HG03045 (cell line): ENCODE data around the gene SLC4A1AP.

Experiments
- ATAC-seq: cut with Tn5 transposase; IDR thresholded peaks from one replicate; pipeline ENCODE4 v1.9.1; 2021; ENCODE audit warnings: mild to moderate bottlenecking, moderate library complexity; ENCODE audit not compliant: unreplicated experiment

Gene SLC4A1AP

DNA sequence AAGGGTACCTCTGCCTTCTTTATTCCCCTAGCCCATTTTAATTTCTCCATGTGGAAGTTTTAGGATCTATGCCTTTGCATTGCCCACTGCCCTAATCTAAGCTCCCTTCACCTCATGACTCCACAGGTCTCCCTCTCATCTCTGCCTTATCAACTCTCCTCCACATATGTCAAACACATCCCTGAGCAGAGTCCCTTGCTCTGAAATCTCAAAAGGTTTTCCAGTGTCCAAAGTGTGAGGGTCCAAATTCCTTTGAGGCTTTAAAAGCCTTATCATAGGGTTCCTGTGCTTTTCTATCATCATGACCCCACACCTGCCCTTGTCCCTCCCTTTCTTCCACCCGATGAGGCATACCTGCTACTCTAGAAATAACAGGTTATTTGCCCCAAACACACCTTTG is 38.6 kb downstream of the SLC4A1AP start:
- ATAC-seq, result no peak

DNA sequence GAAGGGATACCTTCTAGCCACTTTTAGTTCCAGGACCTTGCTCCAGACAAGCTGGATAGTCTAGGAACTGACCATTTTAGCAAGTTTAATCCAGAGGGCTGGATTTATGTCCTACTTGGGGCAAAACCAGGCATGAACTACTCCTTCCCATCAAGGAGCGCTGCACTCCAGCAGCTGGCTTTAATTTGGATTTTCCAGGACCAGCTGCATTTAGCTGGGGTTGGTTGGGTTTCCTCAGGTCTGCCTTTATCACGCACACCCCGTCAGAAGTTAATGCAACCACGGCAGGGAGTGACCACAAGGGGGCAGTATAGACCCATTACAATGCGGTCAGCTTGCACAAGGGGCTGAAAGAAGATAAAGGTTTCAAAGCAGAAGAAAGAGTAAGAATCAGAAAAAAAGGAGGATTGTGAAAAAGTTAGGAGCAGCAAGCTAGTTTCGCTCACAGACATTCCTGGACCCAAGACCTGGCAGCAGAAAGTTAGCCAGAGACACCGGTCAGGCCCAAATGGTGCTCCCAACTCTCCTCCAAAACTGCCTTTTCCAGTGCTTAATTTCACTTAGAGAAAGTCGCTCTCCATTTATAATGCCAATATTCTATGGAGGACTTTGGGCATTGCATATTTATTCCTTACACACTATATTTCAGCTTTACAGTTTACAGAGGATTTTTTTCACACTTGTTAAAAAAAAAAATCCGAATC is 40.1 kb downstream of the SLC4A1AP start:
- peak; percentile 61 for ATAC-seq

DNA sequence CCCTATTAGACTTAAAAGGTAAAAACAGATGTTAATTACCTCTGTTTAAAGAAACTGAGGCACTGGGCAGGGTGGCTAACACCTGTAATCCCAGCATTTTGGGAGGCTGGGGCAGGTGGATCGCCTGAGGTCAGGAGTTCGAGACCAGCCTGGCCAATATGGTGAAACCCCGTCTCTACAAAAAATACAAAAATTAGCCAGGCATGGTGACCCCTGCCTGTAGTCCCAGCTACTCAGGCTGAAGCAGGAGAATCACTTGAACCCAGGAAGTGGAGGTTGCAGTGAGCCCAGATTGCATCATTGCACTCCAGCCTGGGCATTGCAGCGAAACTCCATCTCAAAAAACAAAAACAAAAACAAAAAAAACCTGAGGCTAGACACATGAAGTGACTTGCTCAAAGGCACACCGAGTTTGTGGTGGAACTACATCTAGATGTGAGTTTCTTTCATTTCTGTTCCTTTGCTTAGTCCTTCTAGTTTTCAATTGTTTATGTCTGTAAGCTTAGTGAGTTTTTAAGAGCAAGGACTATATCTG is 40.7 kb downstream of the SLC4A1AP start:
- no peak for ATAC-seq

DNA sequence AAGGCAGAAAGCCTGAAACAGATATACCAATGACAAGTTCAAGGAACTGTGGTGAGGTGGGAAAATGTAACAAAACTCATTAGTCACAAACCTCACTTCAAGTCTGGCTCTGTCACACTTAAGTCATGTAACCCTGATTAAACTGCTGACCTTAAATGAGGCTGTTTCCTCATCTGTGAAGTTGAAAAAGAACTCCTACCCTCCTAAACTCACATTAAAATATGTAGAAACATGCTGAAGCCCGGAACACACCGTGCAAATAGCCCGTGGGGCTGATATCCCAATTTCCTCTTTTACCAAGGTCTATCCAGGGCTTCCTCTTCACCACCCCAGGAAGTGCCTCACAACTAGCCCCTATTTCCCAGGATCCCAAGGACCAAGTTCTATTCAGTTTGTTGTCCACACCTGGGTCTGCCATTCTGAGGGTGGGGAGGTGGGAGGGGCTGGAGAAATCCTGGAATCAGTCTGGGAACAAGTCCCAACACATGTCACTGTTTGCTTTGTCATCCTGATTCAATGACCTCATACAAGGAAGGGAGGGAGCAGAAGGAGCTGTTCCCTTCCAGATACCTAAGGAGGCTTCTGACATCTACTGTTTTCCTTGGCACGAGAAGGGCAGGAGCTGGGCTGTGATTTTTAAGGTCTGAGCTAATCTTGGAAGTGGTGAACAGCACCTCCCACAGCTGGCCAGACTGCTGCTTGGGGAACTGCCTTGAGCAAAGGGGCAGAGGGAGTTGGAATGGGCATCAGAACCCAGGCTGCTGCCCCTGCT is 42.3 kb downstream of the SLC4A1AP start:
- no peak for ATAC-seq

GRCh38 chr2:27707462-27708256 is 44.0 kb downstream of the SLC4A1AP start:
- no peak for ATAC-seq

DNA sequence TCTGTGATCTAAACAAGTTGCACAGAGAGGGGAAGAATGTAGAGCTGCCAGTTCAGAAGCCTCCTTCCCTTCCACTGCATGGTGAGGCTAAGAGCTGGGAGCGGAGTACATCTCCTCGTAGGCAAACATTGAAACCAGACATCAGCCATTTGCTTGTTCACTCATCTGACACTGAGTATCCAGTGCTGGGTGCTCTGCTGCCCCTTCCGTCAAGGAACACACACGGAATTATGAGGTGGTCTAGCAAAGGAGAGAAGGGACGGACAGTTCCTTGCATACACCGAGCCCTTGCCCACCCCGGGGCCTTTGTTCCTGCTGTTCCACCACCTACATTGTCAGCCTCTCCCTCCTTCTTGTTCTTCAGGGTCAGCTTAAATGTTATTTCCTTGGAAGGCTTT is 44.6 kb downstream of the SLC4A1AP start:
- ATAC-seq, result no peak

DNA sequence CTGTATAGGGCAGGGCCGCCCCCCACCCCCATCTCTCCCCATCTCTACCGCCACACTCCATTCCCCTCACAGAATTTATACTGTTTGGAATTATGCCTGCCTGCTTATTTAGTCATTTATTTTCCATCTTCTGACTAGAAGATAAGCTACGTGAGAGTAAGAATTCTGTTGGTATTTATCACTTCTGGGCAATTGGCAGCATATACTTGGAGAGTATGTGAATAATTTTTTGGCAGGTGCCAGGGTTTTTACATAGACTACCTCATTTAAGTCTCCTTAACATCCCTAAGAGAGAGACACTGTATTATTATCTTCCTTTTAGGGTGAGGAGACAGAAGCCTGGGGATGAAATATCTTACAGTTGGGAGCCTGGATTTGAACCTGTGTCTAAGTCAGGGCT is 45.0 kb downstream of the SLC4A1AP start:
- no peak for ATAC-seq

DNA sequence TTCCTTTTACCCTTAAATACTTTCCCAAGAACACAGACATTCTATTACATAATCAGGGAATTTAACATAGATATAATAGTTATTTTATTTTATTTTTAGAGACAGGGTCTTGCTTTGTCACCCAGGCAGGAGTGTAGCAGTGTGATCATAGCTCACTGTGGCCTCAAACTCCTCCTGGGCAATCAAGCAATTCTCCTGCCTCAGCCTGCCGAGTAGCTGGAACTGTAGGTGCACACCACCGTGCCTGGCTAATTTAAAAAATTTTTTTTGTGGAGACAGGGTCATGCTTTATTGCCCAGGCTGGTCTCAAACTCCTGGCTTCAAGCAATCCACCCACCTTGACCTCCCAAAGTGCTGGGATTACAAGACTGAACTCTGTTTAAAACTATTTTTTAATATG is 45.6 kb downstream of the SLC4A1AP start:
- no peak for ATAC-seq

- no peak for ATAC-seq
Measured at GRCh38 chr2:27709960-27710575, 46.4 kb downstream of the SLC4A1AP start.

GRCh38 chr2:27710640-27711430 is 47.1 kb downstream of the SLC4A1AP start:
- ATAC-seq, result no peak

DNA sequence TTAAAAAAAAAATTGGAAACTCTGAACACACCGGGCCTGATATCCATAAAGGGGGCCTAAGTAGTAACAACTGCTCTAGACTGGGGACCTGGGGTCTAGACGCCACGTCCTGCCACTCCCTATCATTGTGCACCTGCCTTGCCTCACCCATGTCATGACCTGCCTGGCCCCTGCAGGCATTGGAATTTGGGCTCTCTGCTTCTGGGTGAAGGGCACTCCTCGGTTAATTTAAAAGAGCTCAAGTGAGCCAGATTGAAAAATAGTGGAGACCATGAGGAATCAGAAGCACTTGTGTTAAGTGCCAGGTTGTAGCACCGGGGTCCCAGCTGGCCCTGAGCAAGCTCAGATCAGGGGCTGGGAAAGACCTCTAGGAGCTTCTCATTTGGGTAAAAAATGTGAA is 48.1 kb downstream of the SLC4A1AP start:
- no peak for ATAC-seq

GRCh38 chr2:27712522-27712921 is 48.8 kb downstream of the SLC4A1AP start:
- no peak for ATAC-seq

DNA sequence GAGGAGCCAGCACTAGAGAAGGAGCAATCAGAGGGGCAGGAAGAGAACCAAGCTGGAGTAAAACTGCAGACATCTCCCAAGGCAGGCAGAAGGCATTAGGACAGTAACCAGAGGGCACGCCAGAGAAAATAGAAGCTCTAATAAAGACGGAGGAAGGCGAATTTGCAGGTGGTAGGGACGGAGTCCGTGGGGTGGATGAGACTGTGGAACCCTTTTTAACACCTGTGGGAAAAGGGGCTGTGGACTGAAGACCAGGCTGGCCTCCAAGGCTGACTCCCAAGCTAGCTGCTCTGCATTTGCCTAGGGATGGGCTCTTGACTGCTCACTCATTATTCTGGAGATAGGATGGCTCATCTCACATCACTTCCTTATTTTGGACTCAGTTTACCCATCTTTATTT is 49.5 kb downstream of the SLC4A1AP start:
- no peak for ATAC-seq

DNA sequence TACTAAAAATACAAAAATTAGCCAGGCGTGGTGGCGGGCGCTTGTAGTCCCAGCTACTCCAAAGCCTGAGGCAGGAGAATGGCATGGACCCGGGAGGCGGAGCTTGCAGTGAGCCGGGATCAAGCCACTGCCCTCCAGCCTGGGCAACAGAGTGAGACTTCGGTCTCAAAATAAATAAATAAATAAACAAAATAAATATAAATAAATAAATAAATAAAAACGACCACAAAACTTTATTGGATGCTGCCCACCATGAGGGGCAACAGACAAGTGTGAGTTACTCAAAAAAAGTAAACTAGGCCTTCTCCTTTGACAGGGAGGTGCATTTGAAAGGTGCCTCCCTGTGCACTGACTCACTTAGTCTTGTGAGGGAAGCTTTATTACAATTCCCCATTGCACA is 50.4 kb downstream of the SLC4A1AP start:
- ATAC-seq, result no peak

DNA sequence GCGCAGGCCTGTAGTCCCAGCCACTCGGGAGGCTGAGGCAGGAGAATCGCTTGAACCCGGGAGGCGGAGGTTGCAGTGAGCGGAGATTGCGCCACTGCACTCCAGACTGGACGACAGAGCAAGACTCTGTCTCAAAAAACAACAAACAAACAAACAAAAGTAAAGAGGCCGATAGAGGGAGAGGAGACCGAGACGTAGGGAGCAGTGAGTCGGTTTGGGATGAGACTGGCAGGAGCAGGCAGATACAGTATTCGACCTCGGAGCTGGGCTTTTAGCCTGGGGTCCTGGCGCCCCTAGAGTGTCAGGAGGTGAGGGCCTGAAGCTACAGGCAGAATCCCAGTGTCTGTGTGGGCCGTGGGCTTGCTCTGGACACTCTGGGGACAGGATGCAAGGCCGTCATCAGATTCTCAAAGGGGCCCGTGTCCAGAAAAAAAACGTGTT is 51.2 kb downstream of the SLC4A1AP start:
- ATAC-seq, result no peak

- no peak for ATAC-seq
Measured at GRCh38 chr2:27715318-27716210, 51.9 kb downstream of the SLC4A1AP start.

GRCh38 chr2:27716301-27717069 is 52.8 kb downstream of the SLC4A1AP start:
- no peak for ATAC-seq

DNA sequence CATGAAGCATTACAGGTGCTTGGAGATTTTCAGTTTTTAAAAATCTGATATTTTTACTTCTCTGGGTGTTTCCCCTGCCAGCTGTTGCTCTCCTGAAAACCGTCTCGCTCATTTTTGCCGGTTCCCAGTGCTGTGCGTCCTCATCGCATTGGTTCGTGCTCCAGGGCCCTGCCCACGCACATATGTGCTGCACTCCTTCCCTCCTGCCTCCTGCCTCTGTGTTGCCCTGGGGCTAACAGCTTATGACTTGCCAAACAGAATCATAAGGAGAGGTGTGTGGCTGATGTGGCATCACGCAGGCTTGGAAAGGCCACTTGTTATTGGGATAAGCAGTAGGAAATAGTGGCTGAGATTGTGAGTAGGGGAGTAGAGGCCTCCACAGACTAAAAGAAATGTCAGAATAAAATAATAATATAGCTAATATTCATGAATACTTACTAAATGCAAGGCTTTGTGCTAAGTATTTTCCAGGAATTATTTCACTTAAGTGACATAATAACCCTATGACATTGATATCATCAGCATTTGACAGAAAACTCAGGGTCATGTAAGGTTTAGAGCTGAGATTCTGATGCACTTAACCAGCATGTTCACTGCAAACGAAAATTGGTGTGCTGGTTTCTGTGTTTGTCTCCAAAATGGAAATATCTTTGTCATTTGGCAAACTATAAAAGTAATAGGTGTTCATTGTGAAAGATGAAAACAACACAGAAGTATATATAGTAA is 53.5 kb downstream of the SLC4A1AP start:
- no peak for ATAC-seq
